Esophagus squamous epithelium (tissue), 5 donors: ENCODE measurements around the gene ZNF710. TPM values are rescaled to one million over a fixed set of nuclear protein-coding genes. Genes with fewer than 3 reads are reported as not detected.

Experiments
- DNase-seq: peaks from one replicate; lab custom pipeline; 2025; lab: John Stamatoyannopoulos, UW
- H3K27ac ChIP-seq, 4 donors: fragments of 200-600 bp; sonication (generic); one replicate each; pipeline ENCODE4 v1.5.1; 2016 to 2019; ENCODE audit warnings: mild to moderate bottlenecking in 1 of 4
- H3K27me3 ChIP-seq, 4 donors: fragments of 200-600 bp; sonication (generic); 1 replicate in 3 of 4; 2 replicates in 1 of 4; pipeline versions ENCODE4 v1.5.1 to v1.6.0; 2017 to 2021; ENCODE audit warnings: antibody characterized with exemption in 1 of 4
- H3K36me3 ChIP-seq, 3 donors: fragments of 200-600 bp; sonication (generic); one replicate each; pipeline ENCODE4 v1.5.1; 2016 to 2019
- H3K4me1 ChIP-seq, 3 donors: fragments of 200-600 bp; sonication (generic); one replicate each; pipeline ENCODE4 v1.5.1; 2017 to 2019
- H3K4me3 ChIP-seq, 4 donors: fragments of 200-600 bp; sonication (generic); 1 replicate in 3 of 4; 2 replicates in 1 of 4; pipeline ENCODE4 v1.5.1; 2016 to 2019; ENCODE audit warnings: mild to moderate bottlenecking in 2 of 4, moderate library complexity in 1 of 4
- H3K9me3 ChIP-seq, 3 donors: fragments of 200-600 bp; sonication (generic); one replicate each; pipeline ENCODE4 v1.5.1; 2016 to 2019
- POLR2A ChIP-seq, 4 donors: fragments of 450-650 bp; IDR thresholded peaks; one replicate each; pipeline ENCODE4 v1.6.1; 2017; ENCODE audit warnings: antibody characterized with exemption in 4 of 4, mild to moderate bottlenecking in 4 of 4, moderate library complexity in 3 of 4
- WGBS, 2 donors: methylation state at CpG; one replicate each; pipeline ENCODE4 v1.1.5; 2018; 5-methylcytosine and 5-hydroxymethylcytosine counted together
- intact Hi-C: fragments of 100-400 bp; cut with DNase I; formaldehyde crosslinking; loops from one replicate; pipeline ENCODE4 v1.15.0; 2022
- total RNA-seq, 4 donors: library from RNA; depleted of rRNA; stranded (reverse); fragments of >200 nt; gene quantifications; one replicate each; pipeline ENCODE4 v1.1.0, GENCODE V29; 2016
- TF ChIP-seq, protein P1 (sequence below), 6 experiments: fragments of 450-650 bp in 4 of 6; fragments of 200-600 bp in 2 of 6; sonication (generic) in 2 of 6; IDR thresholded peaks; one replicate each; pipeline ENCODE4 v1.5.1; 2016 to 2019; ENCODE audit warnings: antibody characterized with exemption in 6 of 6, mild to moderate bottlenecking in 4 of 6, moderate library complexity in 4 of 6
- donor health status: DM: yes; HTN: yes; CAD: no.

ZNF710 gene
- total RNA-seq, 4 donors from 2014 or later = 15.1 to 27.4 (median 21.4) TPM

DNA sequence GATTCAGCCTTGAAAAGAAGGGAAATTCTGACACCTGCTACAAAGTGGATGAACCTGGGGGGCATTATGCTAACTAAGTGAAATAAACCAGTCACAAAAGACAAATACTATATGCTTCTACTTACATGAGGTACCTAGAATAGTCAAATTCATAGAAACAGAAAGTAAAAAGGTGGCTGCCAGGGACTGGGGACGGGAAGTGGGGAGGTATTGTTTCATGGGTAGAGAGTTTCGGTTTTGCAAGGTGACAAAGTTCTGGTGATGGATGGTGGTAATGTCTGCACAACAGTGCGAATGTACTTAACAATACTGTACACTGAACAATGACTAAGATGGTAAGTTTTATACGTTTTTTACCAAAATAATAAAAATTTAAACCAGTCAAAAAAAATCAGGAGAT, 96.4 kb downstream of the ZNF710 start:
- intact Hi-C loops = no loop called here
- no peaks in the 10 kb centered on the region for H3K27me3 ChIP-seq
- no peak for TF ChIP-seq POLR2A (IDR thresholded peaks at IDR 0.05)
- TF ChIP-seq, protein P1, sequence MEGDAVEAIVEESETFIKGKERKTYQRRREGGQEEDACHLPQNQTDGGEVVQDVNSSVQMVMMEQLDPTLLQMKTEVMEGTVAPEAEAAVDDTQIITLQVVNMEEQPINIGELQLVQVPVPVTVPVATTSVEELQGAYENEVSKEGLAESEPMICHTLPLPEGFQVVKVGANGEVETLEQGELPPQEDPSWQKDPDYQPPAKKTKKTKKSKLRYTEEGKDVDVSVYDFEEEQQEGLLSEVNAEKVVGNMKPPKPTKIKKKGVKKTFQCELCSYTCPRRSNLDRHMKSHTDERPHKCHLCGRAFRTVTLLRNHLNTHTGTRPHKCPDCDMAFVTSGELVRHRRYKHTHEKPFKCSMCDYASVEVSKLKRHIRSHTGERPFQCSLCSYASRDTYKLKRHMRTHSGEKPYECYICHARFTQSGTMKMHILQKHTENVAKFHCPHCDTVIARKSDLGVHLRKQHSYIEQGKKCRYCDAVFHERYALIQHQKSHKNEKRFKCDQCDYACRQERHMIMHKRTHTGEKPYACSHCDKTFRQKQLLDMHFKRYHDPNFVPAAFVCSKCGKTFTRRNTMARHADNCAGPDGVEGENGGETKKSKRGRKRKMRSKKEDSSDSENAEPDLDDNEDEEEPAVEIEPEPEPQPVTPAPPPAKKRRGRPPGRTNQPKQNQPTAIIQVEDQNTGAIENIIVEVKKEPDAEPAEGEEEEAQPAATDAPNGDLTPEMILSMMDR (IDR thresholded peaks at IDR 0.05) = no peak
- H3K27ac ChIP-seq = peak overlapping the region; percentile 49 to 98 (median 96)
- peaks cover 36 to 78% (median 53%) of the 10 kb centered on the region in 3 donors for H3K4me1 ChIP-seq
- DNase-seq = no peak
- H3K9me3 ChIP-seq = no peaks in the 10 kb centered on the region
- no peak overlapping the region for H3K4me3 ChIP-seq
- no peaks in the 10 kb centered on the region for H3K36me3 ChIP-seq
- WGBS, 2 donors = 10 to 36% methylated on average over 4 of the region's 4 CpGs

DNA sequence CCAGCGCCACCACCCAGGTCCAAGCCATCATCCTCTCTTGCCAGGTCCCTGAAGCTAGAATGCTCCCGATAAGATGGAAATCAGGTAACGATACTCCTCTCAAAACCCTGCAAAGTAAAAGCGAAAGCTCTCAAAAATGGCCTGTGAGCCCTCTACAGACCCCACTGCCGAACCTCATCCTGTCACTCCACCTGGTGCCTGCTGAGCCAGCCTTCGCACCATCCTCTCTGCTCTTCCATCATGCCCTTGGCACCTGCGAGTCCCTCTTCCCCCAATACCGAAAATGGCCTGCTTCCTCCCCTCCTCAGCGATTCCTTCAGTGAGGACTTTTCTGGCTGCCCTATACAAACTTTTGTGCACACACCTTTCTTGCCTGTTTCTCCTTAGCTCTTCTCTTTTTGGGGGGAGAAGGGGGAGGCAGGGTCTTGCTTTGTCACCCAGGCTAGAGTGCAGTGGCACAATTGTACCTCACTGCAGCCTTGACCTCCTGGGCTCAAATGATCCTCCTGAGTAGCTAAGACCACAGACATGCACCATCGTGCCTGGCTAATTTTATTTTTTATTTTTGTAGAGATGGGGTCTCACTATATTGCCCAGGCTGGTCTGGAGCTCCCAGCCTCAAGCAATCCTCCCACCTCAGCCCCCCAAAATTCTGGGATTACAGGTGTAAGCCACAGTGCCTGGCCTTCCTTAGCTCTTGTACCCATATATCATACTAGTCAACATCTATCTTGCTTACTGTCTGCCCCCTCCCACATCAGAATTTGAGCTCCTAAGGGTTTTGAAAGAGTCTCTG, 98.1 kb downstream of the ZNF710 start:
- 82 to 83% methylated on average over 10 of the region's 10 CpGs for WGBS, 2 donors
- TF ChIP-seq POLR2A (IDR thresholded peaks at IDR 0.05) = no peak
- TF ChIP-seq, protein P1 (IDR thresholded peaks at IDR 0.05) = no peak
- Histone ChIP-seq H3K27ac (peak overlapping the region; percentile 59 to 98 (median 96)), H3K9me3 (no peaks in the 10 kb centered on the region), H3K27me3 (no peaks in the 10 kb centered on the region), H3K4me1 (peaks cover 38 to 93% (median 68%) of the 10 kb centered on the region in 3 donors), H3K4me3 (peak overlapping the region in 1 of 4 donors; percentile 18), H3K36me3 (no peaks in the 10 kb centered on the region)
- DNase-seq = no peak
- intact Hi-C loops = no loop called here

DNA sequence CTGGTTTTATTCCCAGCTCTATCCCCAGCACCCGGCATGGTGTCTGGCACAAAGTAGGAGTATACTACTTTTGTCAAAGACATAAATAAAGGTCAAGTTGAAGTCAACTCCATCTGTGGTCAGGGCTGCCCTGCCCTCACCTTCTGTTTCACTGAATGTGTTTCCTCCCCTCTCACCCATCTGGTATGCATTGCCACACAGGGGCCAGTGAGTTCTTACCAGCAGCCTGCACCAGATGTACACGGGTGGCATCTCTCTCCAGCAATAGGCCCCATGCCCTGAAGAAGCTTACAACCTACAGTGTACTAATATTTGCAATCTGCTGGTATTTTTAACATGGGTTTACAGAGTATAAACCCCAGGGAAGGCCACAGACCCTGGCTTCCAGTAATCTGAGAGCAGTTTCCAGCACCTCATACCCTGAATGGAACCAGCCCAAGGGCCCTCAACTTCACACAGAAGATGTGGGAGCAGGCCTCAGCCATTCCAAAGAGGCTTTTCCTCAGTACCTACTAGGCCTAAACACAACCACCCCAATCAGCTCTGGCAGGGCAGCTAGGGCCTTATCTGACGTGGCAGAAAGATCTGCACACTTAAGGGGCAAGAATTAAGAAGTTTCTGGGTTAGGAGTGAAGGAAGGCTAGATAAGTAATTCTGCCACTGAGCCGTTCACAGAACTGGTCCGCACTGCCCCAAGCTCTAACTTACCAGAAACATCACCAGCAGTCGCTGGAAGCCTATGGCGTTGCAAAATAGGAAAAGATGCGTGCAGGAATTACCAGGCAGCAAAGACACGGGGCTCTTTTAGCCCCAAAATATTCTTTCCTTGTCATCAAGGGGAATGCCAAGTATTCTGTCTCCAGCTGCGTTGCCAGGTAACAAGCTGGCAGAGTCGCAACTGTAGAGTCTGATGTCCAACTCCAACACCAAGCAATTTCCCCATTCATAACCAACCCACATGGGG, 99.0 kb downstream of the ZNF710 start:
- Histone ChIP-seq H3K4me1 (peaks cover 37 to 93% (median 67%) of the 10 kb centered on the region in 3 donors), H3K27ac (peak overlapping the region; percentile 59 to 98 (median 96)), H3K27me3 (no peaks in the 10 kb centered on the region), H3K4me3 (peak overlapping the region in 3 of 4 donors; percentile 15 to 90 (median 69)), H3K36me3 (no peaks in the 10 kb centered on the region), H3K9me3 (no peaks in the 10 kb centered on the region)
- no peak for DNase-seq
- intact Hi-C loops = no loop called here
- 51 to 52% methylated on average over 10 of the region's 11 CpGs for WGBS, 2 donors
- TF ChIP-seq POLR2A (IDR thresholded peaks at IDR 0.05) = no peak
- TF ChIP-seq, protein P1 (IDR thresholded peaks at IDR 0.05) = no peak

DNA sequence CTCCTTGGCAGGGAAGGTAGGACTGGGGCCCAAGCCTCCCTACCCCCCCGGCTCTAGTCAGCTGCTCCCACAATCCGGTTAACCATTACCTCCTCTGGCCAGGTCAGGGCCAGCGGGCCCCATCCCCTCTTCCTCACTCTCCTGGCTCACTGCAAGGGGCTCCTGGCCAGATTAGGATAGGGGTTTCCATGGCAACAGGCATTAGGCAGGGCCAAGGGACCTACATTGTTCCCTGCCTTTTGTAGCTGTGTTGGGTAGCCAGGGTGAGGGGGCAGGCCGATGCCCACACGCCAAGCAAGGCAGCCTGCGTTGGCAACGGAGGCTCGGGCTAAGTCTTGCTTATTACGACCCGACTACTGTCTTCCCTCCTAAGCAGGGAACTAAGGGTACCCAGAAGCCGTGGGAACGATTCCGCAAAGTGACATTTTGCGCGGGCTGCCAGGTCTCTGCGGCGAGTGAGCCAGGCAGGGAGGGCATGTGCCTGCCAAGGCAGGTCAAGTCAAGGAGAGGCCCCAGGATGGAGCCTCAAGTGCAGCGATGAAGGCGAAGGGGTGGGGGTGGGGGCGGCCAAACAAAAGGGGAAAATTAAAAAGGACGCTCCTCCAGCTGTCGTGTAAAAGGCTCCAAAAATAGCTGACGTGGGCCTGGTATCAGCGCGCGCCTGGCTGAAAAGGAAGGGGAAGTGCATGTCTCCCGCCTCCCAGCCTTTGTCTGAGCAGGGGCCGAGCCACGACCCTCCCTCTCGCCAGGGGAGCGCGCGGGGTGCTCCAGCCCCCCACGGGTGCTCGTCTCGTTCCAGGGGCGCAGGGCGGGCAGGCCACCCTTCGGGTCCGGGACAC, 100.2 kb downstream of the ZNF710 start:
- DNase-seq = no peak
- no peaks in the 10 kb centered on the region for H3K36me3 ChIP-seq
- H3K9me3 ChIP-seq = no peaks in the 10 kb centered on the region
- H3K27me3 ChIP-seq = no peaks in the 10 kb centered on the region
- WGBS, 2 donors = 4 to 6% methylated on average over 23 to 25 of the region's 40 CpGs
- H3K4me1 ChIP-seq = peaks cover 37 to 93% (median 63%) of the 10 kb centered on the region in 3 donors
- no peak for TF ChIP-seq POLR2A (IDR thresholded peaks at IDR 0.05)
- TF ChIP-seq, protein P1 (IDR thresholded peaks at IDR 0.05) = no peak
- H3K27ac ChIP-seq = peak overlapping the region; percentile 96 to 98 (median 97)
- intact Hi-C loops = no loop called here
- H3K4me3 ChIP-seq = peak overlapping the region; percentile 69 to 98 (median 92)
